Choroid plexus epithelial cell (primary cell): ENCODE measurements around the gene PDLIM7.

Source experiments
- DNase-seq: peaks from one replicate; pipeline ENCODE4 v3.0.0-alpha.2; 2010; ENCODE audit warnings: low read depth
- H3K4me3 ChIP-seq: 2 replicates; pipeline ENCODE4 v1.5.1; 2011; ENCODE audit warnings: low read depth, mild to moderate bottlenecking, control low read depth, low read length, moderate library complexity
- CTCF ChIP-seq: conservative IDR thresholded peaks from 2 replicates; pipeline ENCODE4 v1.5.1; 2011; ENCODE audit warnings: low read depth, mild to moderate bottlenecking, control low read depth, inconsistent platforms, low read length, moderate library complexity

The PDLIM7 gene

DNA sequence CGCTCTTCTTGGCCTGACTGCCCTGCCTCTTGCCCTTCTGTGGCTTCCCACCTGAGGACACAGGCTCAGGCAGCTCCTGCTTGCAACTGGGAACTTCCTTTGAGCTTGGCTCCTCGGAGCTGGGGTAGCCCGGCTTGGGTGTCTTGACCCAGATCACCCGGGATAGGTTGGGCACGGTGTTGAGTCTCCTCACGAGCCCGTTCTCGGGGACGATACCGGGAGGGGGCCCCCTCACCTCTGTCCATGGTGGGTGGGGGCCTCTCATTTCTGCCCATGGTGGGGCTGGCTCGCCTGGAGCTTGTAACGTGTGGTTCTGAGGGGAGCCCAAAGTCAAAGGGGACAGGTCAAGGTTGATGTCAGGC is 27.1 kb upstream of the PDLIM7 start:
- DNase-seq: no peak
- no peak for TF ChIP-seq CTCF
- H3K4me3 ChIP-seq: no peak overlapping the region

GRCh38 chr5:177523711-177524538 is 26.5 kb upstream of the PDLIM7 start:
- no peak for DNase-seq
- no peak for TF ChIP-seq CTCF
- H3K4me3 ChIP-seq: no peak overlapping the region

- TF ChIP-seq CTCF: peak; percentile 32
- DNase-seq: no peak
- no peak overlapping the region for H3K4me3 ChIP-seq
These were observed 23.6 kb upstream of the PDLIM7 start for GRCh38 chr5:177520916-177521513.

DNA sequence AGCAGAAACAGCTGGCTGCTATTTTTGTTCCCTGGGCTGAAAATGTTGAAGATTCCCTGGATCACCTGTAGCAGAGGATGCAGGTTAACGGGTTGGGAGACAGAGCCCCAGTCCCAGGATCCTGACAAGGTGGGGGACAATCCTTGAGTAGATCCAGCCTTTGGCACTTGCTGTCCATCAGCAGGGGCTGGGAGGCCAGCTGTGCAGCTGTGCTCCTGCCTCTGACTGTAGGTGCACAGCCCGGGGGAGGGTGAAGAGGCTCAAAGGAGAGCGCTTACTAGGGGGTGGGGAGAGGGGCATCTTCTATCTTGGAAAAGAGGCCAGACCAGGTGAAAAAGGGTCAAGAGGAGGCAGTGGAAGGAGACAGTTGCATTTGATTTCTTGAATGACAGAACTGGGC is 22.9 kb upstream of the PDLIM7 start:
- no peak for DNase-seq
- no peak for TF ChIP-seq CTCF
- H3K4me3 ChIP-seq: no peak overlapping the region

GRCh38 chr5:177519463-177520235 is 22.2 kb upstream of the PDLIM7 start:
- H3K4me3 ChIP-seq: no peak overlapping the region
- no peak for TF ChIP-seq CTCF
- no peak for DNase-seq

- peak within 1 kb of the TSS; percentile 100 for H3K4me3 ChIP-seq
- no peak for TF ChIP-seq CTCF
- peak; percentile 99 for DNase-seq
These were observed 19.5 kb upstream of the PDLIM7 start, which contains the start of gene DDX41 for GRCh38 chr5:177516601-177517568. Gene DDX41 (minus strand): TSS chr5:177516961. CDS start chr5:177516945, 16 bp downstream.
